ENCODE data around the gene AUTS2.
"Not testable (repeated sequence)": the region's sequence is repeated elsewhere in the genome, so short reads cannot be mapped to it uniquely, and the experiment has no call there.

DNA sequence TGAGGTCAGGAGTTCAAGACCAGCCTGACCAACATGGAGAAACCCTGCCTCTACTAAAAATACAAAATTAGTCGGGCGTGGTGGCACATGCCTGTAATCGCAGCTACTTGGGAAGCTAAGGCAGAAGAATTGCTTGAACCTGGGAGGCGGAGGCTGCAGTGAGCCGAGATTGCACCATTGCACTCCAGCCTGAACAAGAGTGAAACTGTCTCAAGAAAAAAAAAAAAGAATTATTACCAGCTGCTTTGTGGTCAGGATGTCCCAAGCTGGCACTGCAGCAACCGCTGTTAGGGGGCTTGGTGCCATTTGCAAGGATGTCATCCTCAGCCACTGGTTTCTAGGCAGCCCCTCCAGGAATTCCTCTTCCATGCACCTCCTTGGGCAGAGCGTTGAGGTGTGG, 996.6 kb downstream of the AUTS2 start:
- TF ChIP-seq EZH2 (IDR thresholded peaks at IDR 0.05; ENCODE audit: borderline replicate concordance, low read depth, low read length, poor library complexity, severe bottlenecking); CTCF (conservative IDR thresholded peaks at IDR 0.05; ENCODE audit: low read depth, low read length): not testable (repeated sequence)

All from A673 (cell line).